ENCODE data around the gene SLFN11.
"Not testable (repeated sequence)": the region's sequence is repeated elsewhere in the genome, so short reads cannot be mapped to it uniquely, and the experiment has no call there.

The SLFN11 gene

DNA sequence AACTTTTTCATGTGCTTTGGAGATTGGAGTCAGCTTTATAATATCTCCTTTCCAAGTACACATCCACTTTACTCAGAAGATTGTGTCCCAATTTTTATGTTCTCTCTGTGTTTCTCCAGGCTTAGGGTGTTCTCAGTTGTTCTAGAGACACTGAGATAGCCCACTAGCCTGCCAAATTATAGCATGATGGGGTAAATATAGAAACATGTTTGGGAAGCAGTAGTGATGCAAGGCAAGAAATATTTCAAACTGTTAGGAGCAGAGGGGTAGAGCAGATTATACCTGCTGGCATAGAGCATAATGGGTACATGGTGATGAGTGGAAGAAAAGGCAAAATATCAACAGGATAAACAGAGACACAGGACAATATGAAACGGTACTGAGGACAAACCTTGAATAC is 12.4 kb downstream of the SLFN11 start:
- DNase-seq (ENCODE audit: low read depth): no peak

GRCh38 chr17:35359398-35359797 is 14.0 kb downstream of the SLFN11 start:
- DNase-seq (ENCODE audit: low read depth): no peak

GRCh38 chr17:35352284-35352683 is 21.1 kb downstream of the SLFN11 start:
- DNase-seq (ENCODE audit: low read depth): no peak

GRCh38 chr17:35350493-35350892 is 22.9 kb downstream of the SLFN11 start:
- DNase-seq (ENCODE audit: low read depth): no peak

DNA sequence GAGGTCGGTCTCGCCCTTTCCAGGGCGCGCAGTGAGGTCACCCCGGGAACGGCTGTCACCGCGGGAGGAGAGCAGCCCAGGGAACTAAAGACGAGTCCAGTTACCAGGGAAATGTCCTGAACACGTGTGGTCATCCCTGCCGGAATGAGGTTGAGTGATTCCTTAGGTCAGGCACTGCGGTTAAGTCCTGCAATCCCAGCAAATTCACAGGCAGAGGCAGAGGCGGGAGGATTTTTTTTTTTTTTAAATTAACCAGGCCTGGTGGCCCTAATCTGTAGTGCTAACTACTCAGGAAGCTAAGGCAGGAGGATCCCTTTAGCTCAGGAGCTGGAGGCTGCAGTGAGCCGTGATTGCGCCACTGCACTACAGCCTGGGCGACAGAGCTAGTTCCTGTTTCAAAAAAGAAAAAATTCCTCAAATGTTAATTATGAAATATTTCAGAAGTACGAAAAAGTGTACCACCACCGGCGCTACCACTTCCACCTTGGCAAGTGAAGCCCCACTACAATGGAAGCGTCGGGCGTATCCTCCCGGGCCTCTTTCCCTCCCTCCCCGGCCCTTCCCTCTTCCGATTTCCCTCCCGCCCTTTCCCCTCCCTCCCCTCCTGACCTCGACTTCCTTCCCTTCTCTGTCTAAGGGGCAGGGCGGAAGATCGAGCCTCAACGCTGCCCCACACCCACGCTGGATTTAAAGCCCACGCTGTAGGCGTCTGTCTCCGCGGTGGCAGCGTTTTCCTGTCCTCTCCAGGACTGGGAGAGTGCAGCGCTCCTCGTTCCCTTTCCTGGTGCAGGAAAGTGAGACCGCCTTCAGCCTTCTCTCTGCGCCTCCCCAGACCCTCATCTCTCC is 27.3 kb downstream of the SLFN11 start:
- DNase-seq (ENCODE audit: low read depth): no peak

GRCh38 chr17:35345445-35345925 is 27.9 kb downstream of the SLFN11 start:
- no peak for DNase-seq (ENCODE audit: low read depth)

GRCh38 chr17:35344262-35344661 is 29.2 kb downstream of the SLFN11 start:
- no peak for DNase-seq (ENCODE audit: low read depth)

DNA sequence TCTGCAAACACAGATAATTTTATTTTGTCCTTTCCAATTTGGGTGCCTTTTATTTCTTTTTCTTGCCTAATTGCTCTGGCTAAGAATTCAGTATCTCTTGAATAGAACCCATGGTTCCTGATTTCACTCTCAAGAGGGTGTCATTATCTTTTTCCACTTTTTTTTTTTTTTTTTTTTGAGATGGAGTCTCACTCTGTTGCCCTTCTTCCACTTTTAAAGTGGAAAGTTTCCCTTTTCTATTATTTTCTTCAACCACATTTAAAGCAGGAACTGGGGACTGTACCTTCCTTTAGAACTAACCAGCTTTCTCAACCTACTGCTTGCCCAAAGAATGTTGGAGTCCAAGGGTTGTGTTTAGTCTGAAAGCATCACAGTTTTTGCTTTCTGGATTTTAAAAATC is 31.1 kb downstream of the SLFN11 start:
- DNase-seq (ENCODE audit: low read depth): no peak

GRCh38 chr17:35341411-35341992 is 31.9 kb downstream of the SLFN11 start:
- DNase-seq (ENCODE audit: low read depth): no peak

- DNase-seq (ENCODE audit: low read depth): no peak
These were observed 35.2 kb downstream of the SLFN11 start for GRCh38 chr17:35338230-35338629.

DNA sequence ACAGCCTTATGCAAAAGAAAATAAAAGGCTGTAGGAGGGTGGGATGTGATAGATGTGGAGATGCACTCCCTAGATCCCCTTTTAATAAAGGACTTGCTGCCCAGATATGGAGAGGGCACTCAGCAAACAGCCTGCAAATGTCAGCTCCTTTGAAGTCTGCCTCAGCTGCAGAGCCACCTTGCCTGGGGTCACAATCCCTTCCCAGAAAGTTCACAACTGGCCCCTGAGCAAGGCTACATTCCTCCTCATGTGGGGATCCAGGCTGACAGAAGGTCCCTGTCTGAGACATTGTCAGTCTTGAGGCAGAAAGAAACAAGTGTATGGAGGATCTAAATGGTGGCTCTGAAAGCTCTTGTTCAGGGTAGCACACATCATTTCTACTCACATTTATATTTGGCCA is 36.1 kb downstream of the SLFN11 start:
- no peak for DNase-seq (ENCODE audit: low read depth)

DNA sequence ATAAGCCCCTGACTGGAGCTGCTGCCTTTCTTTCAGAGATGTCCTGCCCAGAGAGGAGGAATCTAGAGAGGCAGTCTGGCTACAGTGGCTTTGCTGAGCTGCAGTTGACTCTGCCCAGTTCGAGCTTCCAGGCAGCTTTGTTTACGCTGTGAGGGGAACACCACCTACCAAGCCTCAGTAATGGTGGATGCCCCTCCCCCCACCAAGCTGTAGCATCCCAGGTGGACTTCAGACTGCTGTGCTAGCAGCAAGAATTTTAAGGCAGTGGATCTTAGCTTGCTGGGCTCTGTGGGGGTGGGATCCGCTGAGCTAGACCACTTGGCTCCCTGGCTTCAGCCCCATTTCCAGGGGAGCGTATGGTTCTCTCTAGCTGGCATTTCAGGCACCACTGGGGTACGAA is 39.8 kb downstream of the SLFN11 start:
- DNase-seq (ENCODE audit: low read depth): not testable (repeated sequence)

DNA sequence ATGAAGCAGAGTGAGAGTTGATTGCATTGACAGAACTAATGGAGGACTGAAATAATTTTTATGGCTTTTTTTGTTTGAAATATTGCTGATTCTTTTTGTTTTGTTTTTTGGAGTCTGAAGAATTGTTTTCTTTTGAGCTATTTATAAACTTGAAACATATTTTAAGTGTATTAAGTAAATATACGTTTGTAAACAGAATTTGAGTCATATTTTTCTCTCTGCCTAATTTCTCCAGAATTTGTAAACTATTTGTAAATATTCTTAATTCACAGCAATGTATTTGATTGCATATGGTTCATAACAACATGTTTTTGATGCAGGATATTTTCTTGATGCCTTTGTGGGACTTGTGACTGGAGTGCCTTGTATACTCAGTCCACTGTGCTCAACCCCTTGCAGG is 50.7 kb downstream of the SLFN11 start:
- no peak for DNase-seq (ENCODE audit: low read depth)

DNA sequence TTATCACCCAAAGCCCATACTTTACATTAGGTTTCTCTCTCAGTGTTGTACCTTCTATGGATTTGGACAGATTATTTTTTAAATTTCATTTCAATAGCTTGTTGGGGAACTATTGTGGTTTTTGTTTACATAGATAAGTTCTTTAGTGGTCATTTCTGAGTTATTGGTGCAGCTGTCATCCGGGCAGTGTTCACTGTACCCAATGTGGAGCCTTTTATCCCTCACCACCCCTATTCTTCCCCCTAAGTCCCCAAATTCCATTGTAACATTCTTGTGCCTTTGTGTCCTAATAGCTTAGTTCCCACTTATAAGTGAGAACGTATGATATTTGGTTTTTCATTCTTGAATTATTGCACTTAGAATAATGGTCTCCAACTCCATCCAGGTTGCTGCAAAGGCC is 57.5 kb downstream of the SLFN11 start:
- no peak for DNase-seq (ENCODE audit: low read depth)

DNA sequence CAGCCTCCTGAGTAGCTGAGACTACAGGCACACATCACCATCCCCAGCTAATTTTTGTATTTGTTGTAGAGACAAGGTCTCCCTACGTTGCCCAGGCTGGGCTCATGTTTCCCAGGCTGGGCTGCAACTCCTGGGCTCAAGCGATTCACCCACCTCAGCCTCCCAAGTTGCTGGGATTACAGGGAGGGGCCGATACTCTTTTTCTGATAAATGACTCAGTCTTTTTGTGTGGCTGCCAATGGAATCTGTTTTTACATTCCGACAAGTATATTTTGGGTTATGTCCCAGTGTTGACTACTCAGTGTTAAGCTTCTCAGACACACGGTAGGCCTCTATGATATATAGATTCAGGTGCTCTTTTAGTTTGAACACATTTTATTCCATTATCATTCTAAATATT is 58.1 kb downstream of the SLFN11 start:
- no peak for DNase-seq (ENCODE audit: low read depth)

- DNase-seq (ENCODE audit: low read depth): no peak
These were observed 58.8 kb downstream of the SLFN11 start for GRCh38 chr17:35314415-35315216.

DNA sequence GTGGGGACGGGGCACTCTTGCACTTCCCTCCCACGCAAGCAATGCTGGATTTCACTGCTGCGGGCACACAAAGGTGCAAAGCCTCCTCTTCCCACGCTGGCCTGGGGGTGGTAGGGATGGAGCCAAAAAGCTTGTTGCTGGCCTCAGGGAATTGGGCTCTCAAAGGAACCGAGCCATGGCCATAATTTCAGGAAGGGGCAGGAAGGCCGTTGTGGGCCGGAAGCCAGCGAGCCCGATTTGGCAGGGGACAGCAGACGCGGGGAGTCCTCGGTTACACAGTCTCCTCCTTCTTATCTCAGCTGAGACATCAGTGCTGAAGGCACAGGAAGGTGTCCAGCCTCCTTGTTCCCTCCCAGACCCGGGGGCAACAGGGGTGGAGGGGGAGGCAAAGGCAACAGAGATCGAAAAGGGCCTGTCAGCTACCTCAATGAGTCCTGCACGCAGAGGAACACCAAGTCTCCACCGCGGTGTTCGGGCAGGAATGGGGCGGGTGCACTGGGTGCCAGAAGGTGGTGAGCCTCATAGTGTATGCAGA is 59.5 kb downstream of the SLFN11 start:
- DNase-seq (ENCODE audit: low read depth): no peak

- peak; percentile 61 for DNase-seq (ENCODE audit: low read depth)
These were observed 60.4 kb downstream of the SLFN11 start for GRCh38 chr17:35312790-35313711.

DNA sequence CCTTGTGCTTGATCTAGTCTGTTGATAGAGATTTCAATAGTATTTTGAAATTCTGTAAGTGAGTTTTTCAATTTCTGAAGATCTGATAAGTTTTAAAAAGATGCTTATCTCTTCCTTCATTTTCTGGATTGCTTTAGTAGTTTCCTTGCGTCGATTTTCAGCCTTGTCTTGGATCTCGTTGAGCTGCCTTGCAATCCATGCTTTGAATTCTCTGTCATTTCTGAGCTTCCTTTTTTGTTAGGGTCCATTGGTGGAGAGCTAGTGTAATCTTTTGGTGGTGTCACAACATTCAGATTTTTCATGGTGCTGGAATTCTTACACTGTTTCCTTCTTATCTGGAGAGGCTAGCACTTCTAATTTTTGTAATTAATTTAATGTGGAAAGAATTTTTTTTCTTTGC is 61.1 kb downstream of the SLFN11 start:
- DNase-seq (ENCODE audit: low read depth): no peak

- not testable (repeated sequence) for DNase-seq (ENCODE audit: low read depth)
These were observed 64.1 kb downstream of the SLFN11 start for GRCh38 chr17:35309345-35309744.
